GM12875 (cell line): Measurements from ENCODE around the gene KIF20B.

Source experiments
- H3K4me3 ChIP-seq: one replicate; pipeline ENCODE4 v1.5.1; 2011; ENCODE audit warnings: low read depth, low read length, control low read depth
- TF ChIP-seq, protein P1 (sequence below): IDR thresholded peaks from 2 replicates; pipeline ENCODE4 v1.5.1; 2011; ENCODE audit warnings: low read depth, mild to moderate bottlenecking, control low read depth, inconsistent platforms, low read length, moderate library complexity, borderline replicate concordance; ENCODE audit not compliant: insufficient read depth

KIF20B gene

DNA sequence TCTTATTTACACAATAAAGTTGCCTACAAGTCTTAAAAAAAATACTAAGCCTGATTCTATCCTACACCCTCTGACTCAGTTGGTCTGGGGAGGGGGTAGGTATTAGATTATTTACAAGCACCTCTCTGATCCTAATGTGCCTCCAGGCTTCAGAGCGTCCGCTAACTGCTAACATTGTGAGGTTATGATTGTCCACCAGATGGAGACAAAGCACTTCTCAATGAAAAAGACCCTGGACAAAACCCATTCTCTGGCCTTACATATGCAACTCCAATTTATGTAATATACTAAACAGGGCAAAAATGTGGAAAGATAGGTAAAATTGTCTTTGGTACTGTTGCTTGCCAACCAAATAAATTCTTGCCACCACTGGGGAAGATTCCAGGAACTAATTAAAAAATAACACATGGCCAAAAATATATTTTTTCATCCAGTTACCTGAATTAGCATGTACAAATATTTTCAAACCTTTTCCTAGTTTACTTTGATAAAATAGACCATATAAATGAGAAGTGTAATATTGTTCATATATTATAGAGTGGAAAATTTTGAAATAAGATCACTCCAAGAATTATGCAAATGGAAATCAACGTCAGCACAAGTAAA, 92.4 kb downstream of the KIF20B start:
- H3K4me3 ChIP-seq = no peak overlapping the region
- TF ChIP-seq, protein P1, sequence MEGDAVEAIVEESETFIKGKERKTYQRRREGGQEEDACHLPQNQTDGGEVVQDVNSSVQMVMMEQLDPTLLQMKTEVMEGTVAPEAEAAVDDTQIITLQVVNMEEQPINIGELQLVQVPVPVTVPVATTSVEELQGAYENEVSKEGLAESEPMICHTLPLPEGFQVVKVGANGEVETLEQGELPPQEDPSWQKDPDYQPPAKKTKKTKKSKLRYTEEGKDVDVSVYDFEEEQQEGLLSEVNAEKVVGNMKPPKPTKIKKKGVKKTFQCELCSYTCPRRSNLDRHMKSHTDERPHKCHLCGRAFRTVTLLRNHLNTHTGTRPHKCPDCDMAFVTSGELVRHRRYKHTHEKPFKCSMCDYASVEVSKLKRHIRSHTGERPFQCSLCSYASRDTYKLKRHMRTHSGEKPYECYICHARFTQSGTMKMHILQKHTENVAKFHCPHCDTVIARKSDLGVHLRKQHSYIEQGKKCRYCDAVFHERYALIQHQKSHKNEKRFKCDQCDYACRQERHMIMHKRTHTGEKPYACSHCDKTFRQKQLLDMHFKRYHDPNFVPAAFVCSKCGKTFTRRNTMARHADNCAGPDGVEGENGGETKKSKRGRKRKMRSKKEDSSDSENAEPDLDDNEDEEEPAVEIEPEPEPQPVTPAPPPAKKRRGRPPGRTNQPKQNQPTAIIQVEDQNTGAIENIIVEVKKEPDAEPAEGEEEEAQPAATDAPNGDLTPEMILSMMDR = peak; percentile 62

DNA sequence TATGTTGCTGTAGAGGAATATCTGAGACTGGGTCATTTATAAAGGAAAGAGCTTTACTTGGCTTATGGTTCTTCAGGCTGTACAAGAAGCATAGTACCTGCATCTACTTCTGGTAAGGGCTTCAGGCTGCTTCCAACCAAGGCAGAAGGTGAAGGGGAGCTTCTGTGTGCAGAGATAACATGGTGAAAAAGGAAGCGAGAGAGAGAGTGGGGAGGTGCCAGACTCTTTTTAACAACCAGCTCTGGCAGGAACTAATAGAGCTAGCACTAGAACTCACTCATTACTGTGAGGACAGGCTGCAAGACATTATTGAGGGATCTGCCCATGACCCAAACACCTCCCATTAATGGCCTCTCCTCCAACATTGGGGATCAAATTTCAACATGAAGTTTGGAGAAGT, 94.5 kb downstream of the KIF20B start:
- TF ChIP-seq, protein P1 = no peak
- no peak overlapping the region for H3K4me3 ChIP-seq

DNA sequence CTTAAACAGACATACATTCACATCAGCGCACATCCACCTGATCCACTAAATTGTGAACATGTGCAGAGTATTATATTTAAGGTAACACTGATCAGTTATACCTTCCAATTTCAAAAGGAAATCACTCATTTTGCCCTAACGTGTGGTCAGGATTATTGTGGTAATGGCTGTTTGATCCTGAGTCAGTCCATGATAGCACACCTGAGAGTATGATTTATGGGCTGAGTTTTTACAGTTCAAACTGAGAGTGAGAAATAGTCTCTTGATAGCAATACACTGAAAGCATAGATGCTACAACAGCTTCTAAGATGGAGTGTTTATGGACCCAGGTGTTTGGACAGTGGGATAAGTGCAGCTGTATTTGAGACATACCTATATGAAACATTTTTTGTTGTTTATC, 96.7 kb downstream of the KIF20B start:
- no peak overlapping the region for H3K4me3 ChIP-seq
- TF ChIP-seq, protein P1 = no peak

DNA sequence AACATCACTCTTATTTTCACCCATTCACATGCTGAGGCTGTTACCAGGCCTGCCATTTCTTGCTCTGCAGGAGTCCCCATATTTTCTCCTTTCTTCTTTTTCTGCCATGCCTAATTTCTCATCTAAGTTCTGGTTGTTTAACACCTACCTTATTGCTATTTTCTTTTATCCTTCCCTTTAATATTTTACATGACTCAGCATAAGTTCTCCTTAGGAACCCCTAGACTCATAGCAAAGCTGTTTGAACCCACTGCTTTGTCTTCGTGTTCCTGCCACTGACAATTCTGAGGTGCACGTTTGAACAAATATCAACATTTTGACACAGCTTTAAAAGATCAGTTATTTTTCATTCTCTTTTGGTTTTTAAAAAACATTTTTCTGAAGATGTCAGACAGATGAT, 98.2 kb downstream of the KIF20B start:
- TF ChIP-seq, protein P1 = no peak
- no peak overlapping the region for H3K4me3 ChIP-seq

DNA sequence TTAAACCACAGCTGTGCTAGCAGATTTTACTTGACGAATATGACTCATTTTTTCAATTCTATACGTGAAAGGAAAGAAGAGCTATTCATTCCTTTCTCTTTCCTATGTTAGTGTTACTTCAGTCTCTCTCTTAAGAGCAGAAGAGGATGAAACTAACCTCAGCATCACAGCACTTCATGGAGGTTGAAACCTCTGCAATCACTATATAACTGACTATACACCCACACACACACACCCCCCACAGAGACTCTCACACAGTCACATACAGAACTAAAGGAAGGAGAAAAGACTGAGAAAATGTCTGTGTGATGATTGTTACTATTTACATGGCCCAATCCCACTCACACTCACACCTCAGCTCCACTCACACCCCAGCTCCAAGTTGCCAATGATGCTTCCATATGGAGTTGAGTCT, 104.2 kb downstream of the KIF20B start:
- no peak overlapping the region for H3K4me3 ChIP-seq
- TF ChIP-seq, protein P1 = no peak

DNA sequence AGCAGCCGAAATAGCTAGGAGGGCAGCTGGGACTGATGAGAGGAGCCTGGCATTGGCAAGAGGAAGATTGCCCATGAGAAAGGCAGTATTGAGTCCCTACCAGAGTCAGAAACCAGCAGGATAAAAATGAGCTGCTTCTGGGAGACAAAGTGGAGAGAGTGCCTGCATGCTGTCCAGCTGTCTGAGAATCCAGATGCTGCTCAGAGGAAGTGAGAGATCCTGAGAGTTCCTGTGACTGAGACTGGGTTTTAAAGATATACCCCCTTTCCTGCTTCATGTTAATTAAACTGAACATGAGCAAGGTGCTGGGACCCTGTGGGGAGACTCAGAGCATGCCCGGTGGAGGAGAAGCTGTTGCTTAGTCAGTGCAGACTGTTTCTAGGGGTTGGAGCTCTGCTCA, 107.5 kb downstream of the KIF20B start:
- TF ChIP-seq, protein P1 = no peak
- H3K4me3 ChIP-seq = no peak overlapping the region

DNA sequence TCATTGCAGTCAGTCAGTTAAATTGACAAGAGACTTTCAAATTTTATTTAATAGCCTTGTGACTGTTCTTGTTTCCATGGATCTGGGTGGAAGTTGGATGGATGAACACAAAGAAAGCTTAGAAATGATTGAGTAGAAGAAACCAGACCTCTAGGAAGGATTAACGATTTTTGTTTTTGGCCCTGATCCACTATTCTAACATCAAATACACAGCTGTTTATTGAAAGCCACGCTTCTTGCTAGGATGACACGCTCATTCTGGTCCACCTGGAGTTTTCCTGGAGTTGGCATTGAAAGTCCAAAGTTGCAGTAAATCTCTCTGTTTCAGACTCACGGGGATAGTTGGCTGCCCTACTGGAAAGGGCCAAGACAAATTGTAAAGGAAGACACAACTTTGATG, 108.4 kb downstream of the KIF20B start:
- no peak overlapping the region for H3K4me3 ChIP-seq
- TF ChIP-seq, protein P1 = no peak
